Esophagus muscularis mucosa (tissue), 4 donors: ENCODE results near the gene SEPTIN5. TPM values are rescaled to one million over a fixed set of nuclear protein-coding genes. Genes with fewer than 3 reads are reported as not detected.

Experiments used
- DNase-seq: peaks from one replicate; pipeline ENCODE4 v3.0.0-alpha.2; 2017; ENCODE audit errors: extremely low spot score
- H3K27ac ChIP-seq, 4 donors: fragments of 200-600 bp; sonication (generic); replicated peaks in 1 of 4; 1 replicate in 3 of 4; 2 replicates in 1 of 4; pipeline ENCODE4 v1.5.1; 2016 to 2019; ENCODE audit warnings: mild to moderate bottlenecking in 1 of 4
- H3K27me3 ChIP-seq, 4 donors: fragments of 200-600 bp; sonication (generic); one replicate each; pipeline versions ENCODE4 v1.5.1 to v1.6.0; 2016 to 2019
- H3K36me3 ChIP-seq, 4 donors: fragments of 200-600 bp; sonication (generic); one replicate each; pipeline ENCODE4 v1.5.1; 2016 to 2019
- H3K4me1 ChIP-seq, 4 donors: fragments of 200-600 bp; sonication (generic); one replicate each; pipeline ENCODE4 v1.5.1; 2016 to 2019
- H3K4me3 ChIP-seq, 4 donors: fragments of 200-600 bp; sonication (generic); 1 replicate in 2 of 4; 2 replicates in 2 of 4; pipeline ENCODE4 v1.5.1; 2016 to 2019; ENCODE audit warnings: mild to moderate bottlenecking in 4 of 4, moderate library complexity in 1 of 4
- H3K9me3 ChIP-seq, 4 donors: fragments of 200-600 bp; sonication (generic); 1 replicate in 3 of 4; 2 replicates in 1 of 4; pipeline ENCODE4 v1.5.1; 2016 to 2019
- CTCF ChIP-seq, 3 experiments: fragments of 200-600 bp in 2 of 3; fragments of 450-650 bp in 1 of 3; sonication (generic) in 2 of 3; IDR thresholded peaks; one replicate each; pipeline ENCODE4 v1.5.1; 2017 to 2019; ENCODE audit warnings: antibody characterized with exemption in 3 of 3, mild to moderate bottlenecking in 2 of 3, moderate library complexity in 1 of 3
- EP300 ChIP-seq: sonication (generic); formaldehyde crosslinking; IDR thresholded peaks from one replicate; pipeline ENCODE4 v1.6.1; 2017; ENCODE audit warnings: antibody characterized with exemption
- POLR2A ChIP-seq: fragments of 450-650 bp; IDR thresholded peaks from one replicate; pipeline ENCODE4 v1.6.1; 2017; ENCODE audit warnings: antibody characterized with exemption, moderate library complexity, mild to moderate bottlenecking, low read depth
- POLR2AphosphoS5 ChIP-seq, 2 donors: sonication (generic); formaldehyde crosslinking; IDR thresholded peaks; one replicate each; pipeline ENCODE4 v1.6.1; 2017; ENCODE audit warnings: antibody characterized with exemption in 2 of 2
- WGBS: methylation state at CpG from one replicate; pipeline ENCODE4 v1.1.5; 2018; 5-methylcytosine and 5-hydroxymethylcytosine counted together
- intact Hi-C: fragments of 100-400 bp; cut with DNase I; formaldehyde crosslinking; loops from one replicate; pipeline ENCODE4 v1.15.1; 2023
- total RNA-seq, 4 donors: library from RNA; depleted of rRNA; stranded (reverse); fragments of >200 nt; gene quantifications; one replicate each; pipeline versions ENCODE4 v1.1.0 to v1.2.1, GENCODE V29; 2016

SEPTIN5 gene
- total RNA-seq, 4 donors from 2014 or later = 4.2 to 55.4 (median 20.6) TPM

GRCh38 chr22:19720150-19720827, 6.0 kb downstream of the SEPTIN5 start:
- DNase-seq = no peak
- Histone ChIP-seq H3K9me3 (no peaks in the 10 kb centered on the region), H3K4me1 (peaks cover 48 to 63% (median 51%) of the 10 kb centered on the region in 4 donors), H3K27me3 (peaks cover 0 to 89% (median 5%) of the 10 kb centered on the region in 4 donors), H3K27ac (no peak overlapping the region), H3K36me3 (peaks cover 0 to 29% (median 26%) of the 10 kb centered on the region in 4 donors), H3K4me3 (no peak overlapping the region)
- intact Hi-C loops = no loop called here
- 88% methylated on average over 20 of the region's 26 CpGs for WGBS
- no peak for TF ChIP-seq POLR2A
- TF ChIP-seq CTCF (IDR thresholded peaks at IDR 0.05) = no peak
- TF ChIP-seq EP300 = no peak
- no peak for TF ChIP-seq POLR2AphosphoS5 (IDR thresholded peaks at IDR 0.05)

- no peak for TF ChIP-seq POLR2A
- no peak for TF ChIP-seq POLR2AphosphoS5 (IDR thresholded peaks at IDR 0.05)
- TF ChIP-seq EP300 = no peak
- TF ChIP-seq CTCF (IDR thresholded peaks at IDR 0.05) = no peak
These were observed 6.7 kb downstream of the SEPTIN5 start for GRCh38 chr22:19720999-19721329.

GRCh38 chr22:19721330-19722177, 7.3 kb downstream of the SEPTIN5 start:
- intact Hi-C loops = no loop called here
- DNase-seq = no peak
- Histone ChIP-seq H3K9me3 (no peaks in the 10 kb centered on the region), H3K4me3 (no peak overlapping the region), H3K4me1 (peaks cover 41 to 51% (median 46%) of the 10 kb centered on the region in 4 donors), H3K36me3 (peaks cover 0 to 29% (median 26%) of the 10 kb centered on the region in 4 donors), H3K27ac (no peak overlapping the region), H3K27me3 (peaks cover 0 to 83% (median 5%) of the 10 kb centered on the region in 4 donors)
- TF ChIP-seq CTCF (IDR thresholded peaks at IDR 0.05) (no peak), POLR2AphosphoS5 (IDR thresholded peaks at IDR 0.05) (no peak), POLR2A (no peak), EP300 (no peak)
- WGBS = 88% methylated on average over 27 of the region's 44 CpGs

More at GRCh38 chr22:19720999-19721329, 6.7 kb downstream of the SEPTIN5 start:
- Histone ChIP-seq H3K4me3 (no peak overlapping the region), H3K9me3 (no peaks in the 10 kb centered on the region), H3K4me1 (peaks cover 41 to 56% (median 46%) of the 10 kb centered on the region in 4 donors), H3K27me3 (peaks cover 0 to 85% (median 5%) of the 10 kb centered on the region in 4 donors), H3K36me3 (peaks cover 0 to 29% (median 26%) of the 10 kb centered on the region in 4 donors), H3K27ac (no peak overlapping the region)
- 83% methylated on average over 1 of the region's 2 CpGs for WGBS
- intact Hi-C loops = no loop called here
- DNase-seq = no peak

GRCh38 chr22:19722178-19722981, 8.1 kb downstream of the SEPTIN5 start:
- 82% methylated on average over 21 of the region's 60 CpGs for WGBS

More at GRCh38 chr22:19722178-19722981, 8.1 kb downstream of the SEPTIN5 start:
- Histone ChIP-seq H3K4me3 (no peak overlapping the region), H3K27me3 (peaks cover 0 to 76% (median 5%) of the 10 kb centered on the region in 4 donors), H3K27ac (no peak overlapping the region), H3K9me3 (no peaks in the 10 kb centered on the region), H3K4me1 (peaks cover 36 to 46% (median 40%) of the 10 kb centered on the region in 4 donors), H3K36me3 (peaks cover 0 to 29% (median 26%) of the 10 kb centered on the region in 4 donors)
- TF ChIP-seq CTCF (IDR thresholded peaks at IDR 0.05) (no peak), POLR2A (no peak), EP300 (no peak), POLR2AphosphoS5 (IDR thresholded peaks at IDR 0.05) (no peak)
- no peak for DNase-seq
- intact Hi-C loops = no loop called here
